WTC11 (cell line): Measurements from ENCODE around the gene ZNF77. TPM values are rescaled to one million over a fixed set of nuclear protein-coding genes. Genes with fewer than 3 reads are reported as not detected.

Source experiments
- ATAC-seq: fragments of 200-7000 bp; cut with Tn5 transposase; 2 replicates; pipeline ENCODE4 v1.10.0; 2021; ENCODE audit warnings: mild to moderate bottlenecking, moderate library complexity
- CTCF ChIA-PET: fragments of 300-600 bp; sonication (Branson Sonifier 250); formaldehyde crosslinking; loops from one replicate; lab custom pipeline; 2021; ENCODE audit warnings: antibody characterized with exemption; lab: Charles Lee
- POLR2A ChIA-PET: fragments of 350-600 bp; sonication (Branson Sonifier 250); formaldehyde crosslinking; loops from one replicate; lab custom pipeline; 2021; ENCODE audit warnings: antibody characterized with exemption; lab: Charles Lee
- DNase-seq: peaks from one replicate; pipeline ENCODE4 v3.0.0; 2021; ENCODE audit warnings: low spot score
- H3K27ac Mint-ChIP-seq: 2 replicates; pipeline ENCODE4 v1.8.0; 2021; ENCODE audit warnings: mixed read lengths
- H3K27me3 Mint-ChIP-seq: 2 replicates; pipeline ENCODE4 v1.8.0; 2021; ENCODE audit warnings: low read depth, mild to moderate bottlenecking, moderate library complexity, mixed read lengths
- H3K36me3 Mint-ChIP-seq: 2 replicates; pipeline ENCODE4 v1.8.0; 2021; ENCODE audit warnings: mixed read lengths
- H3K4me1 Mint-ChIP-seq: 2 replicates; pipeline ENCODE4 v1.8.0; 2022; ENCODE audit warnings: mixed read lengths
- H3K4me3 Mint-ChIP-seq: 2 replicates; pipeline ENCODE4 v1.8.0; 2021; ENCODE audit warnings: mild to moderate bottlenecking, moderate library complexity, mixed read lengths
- H3K9me3 Mint-ChIP-seq: 2 replicates; pipeline ENCODE4 v1.8.0; 2021; ENCODE audit warnings: mixed read lengths
- ATF1 ChIP-seq: sonication (generic); formaldehyde crosslinking; IDR thresholded peaks from 2 replicates; pipeline ENCODE4 v1.8.1; 2023; ENCODE audit warnings: mild to moderate bottlenecking, moderate library complexity, missing genetic modification reagents
- CBFB ChIP-seq: sonication (generic); formaldehyde crosslinking; IDR thresholded peaks from 2 replicates; pipeline ENCODE4 v1.8.1; 2022; ENCODE audit warnings: mild to moderate bottlenecking, low read depth, missing genetic modification reagents
- EMX1 ChIP-seq: fragments of 250-450 bp; sonication (Bioruptor Pico); IDR thresholded peaks from 2 replicates; pipeline ENCODE4 v1.8.0; 2021; ENCODE audit warnings: mild to moderate bottlenecking
- ESRRA ChIP-seq: sonication (generic); formaldehyde crosslinking; IDR thresholded peaks from 2 replicates; pipeline ENCODE4 v1.8.1; 2022; ENCODE audit warnings: mild to moderate bottlenecking, missing genetic modification reagents, borderline replicate concordance
- ETV6 ChIP-seq: sonication (generic); formaldehyde crosslinking; IDR thresholded peaks from 2 replicates; pipeline ENCODE4 v1.8.1; 2022; ENCODE audit warnings: mild to moderate bottlenecking, missing genetic modification reagents
- IRF2 ChIP-seq: sonication (generic); formaldehyde crosslinking; IDR thresholded peaks from 2 replicates; pipeline ENCODE4 v1.8.0; 2022; ENCODE audit warnings: low read depth, missing genetic modification reagents, borderline replicate concordance
- KAT7 ChIP-seq: sonication (generic); formaldehyde crosslinking; IDR thresholded peaks from 2 replicates; pipeline ENCODE4 v1.8.1; 2023; ENCODE audit warnings: missing genetic modification reagents, mild to moderate bottlenecking, borderline replicate concordance
- MYBL2 ChIP-seq: sonication (generic); formaldehyde crosslinking; IDR thresholded peaks from 2 replicates; pipeline ENCODE4 v1.8.1; 2023; ENCODE audit warnings: mild to moderate bottlenecking, moderate library complexity, missing genetic modification reagents
- OVOL2 ChIP-seq: fragments of 250-450 bp; sonication (Bioruptor Pico); IDR thresholded peaks from 2 replicates; pipeline ENCODE4 v1.9.0; 2021; ENCODE audit warnings: mild to moderate bottlenecking, borderline replicate concordance
- PRDM15 ChIP-seq: sonication (generic); formaldehyde crosslinking; IDR thresholded peaks from 2 replicates; pipeline ENCODE4 v1.8.0; 2022; ENCODE audit warnings: missing genetic modification reagents
- PREB ChIP-seq: sonication (generic); formaldehyde crosslinking; IDR thresholded peaks from 2 replicates; pipeline ENCODE4 v1.8.1; 2022; ENCODE audit warnings: mild to moderate bottlenecking, missing genetic modification reagents, moderate library complexity, borderline replicate concordance
- SMAD3 ChIP-seq: sonication (generic); formaldehyde crosslinking; IDR thresholded peaks from 2 replicates; pipeline ENCODE4 v1.8.0; 2022; ENCODE audit warnings: missing genetic modification reagents, mild to moderate bottlenecking, borderline replicate concordance
- SOX15 ChIP-seq: fragments of 250-450 bp; sonication (Bioruptor Pico); IDR thresholded peaks from 2 replicates; pipeline ENCODE4 v1.9.0; 2021; ENCODE audit warnings: mild to moderate bottlenecking
- ZBTB21 ChIP-seq: sonication (generic); formaldehyde crosslinking; IDR thresholded peaks from 2 replicates; pipeline ENCODE4 v1.8.1; 2023; ENCODE audit warnings: mild to moderate bottlenecking, missing genetic modification reagents, borderline replicate concordance
- ZMAT4 ChIP-seq: fragments of 250-450 bp; sonication (Bioruptor Pico); IDR thresholded peaks from 2 replicates; pipeline ENCODE4 v1.9.0; 2021; ENCODE audit warnings: mild to moderate bottlenecking
- ZNF121 ChIP-seq: sonication (generic); formaldehyde crosslinking; IDR thresholded peaks from 2 replicates; pipeline ENCODE4 v1.8.0; 2023; ENCODE audit warnings: missing genetic modification reagents
- ZNF138 ChIP-seq: sonication (generic); formaldehyde crosslinking; conservative IDR thresholded peaks from 2 replicates; pipeline ENCODE4 v1.8.1; 2022; ENCODE audit warnings: mild to moderate bottlenecking, moderate library complexity, missing genetic modification reagents
- ZNF512 ChIP-seq: sonication (generic); formaldehyde crosslinking; IDR thresholded peaks from 2 replicates; pipeline ENCODE4 v1.8.1; 2022; ENCODE audit warnings: missing genetic modification reagents, borderline replicate concordance
- total RNA-seq: library from RNA; stranded (reverse); gene quantifications from 3 replicates; pipeline ENCODE4 v1.2.3, GENCODE V29; 2021
- TF ChIP-seq, protein P1 (sequence below): sonication (generic); formaldehyde crosslinking; IDR thresholded peaks from 2 replicates; pipeline ENCODE4 v1.8.0; 2022; ENCODE audit warnings: mild to moderate bottlenecking, missing genetic modification reagents
- TF ChIP-seq, protein P2 (sequence below): fragments of 250-450 bp; sonication (Bioruptor Pico); IDR thresholded peaks from 2 replicates; pipeline ENCODE4 v1.8.0; 2021; ENCODE audit warnings: mild to moderate bottlenecking

Gene ZNF77
- total RNA-seq, 1 experiment from 2014 or later: 4.7 TPM

- H3K27me3 Mint-ChIP-seq: peaks cover 4% of the 10 kb centered on the region; the same call in 1 of the 2 replicates
- peaks cover 14% of the 10 kb centered on the region for H3K4me1 Mint-ChIP-seq
- POLR2A ChIA-PET: no interaction called here
- CTCF ChIA-PET: interaction anchor here (1.0 to 2.1 kb wide), 2 partner anchors 24 to 39 kb away, joined by 3 to 9 read pairs; no protein-coding TSS in a partner anchor
- peaks cover 10% of the 10 kb centered on the region for H3K36me3 Mint-ChIP-seq
- no peak overlapping the region for H3K27ac Mint-ChIP-seq
- no peak overlapping the region for H3K4me3 Mint-ChIP-seq
- peaks cover 9% of the 10 kb centered on the region for H3K9me3 Mint-ChIP-seq
- no peak for DNase-seq
- no peak for TF ChIP-seq EMX1 (CRISPR knock-in tag)
- TF ChIP-seq ZNF138 (CRISPR knock-in tag): no peak
- no peak for TF ChIP-seq MYBL2
- TF ChIP-seq SOX15: no peak
- TF ChIP-seq, protein P1, sequence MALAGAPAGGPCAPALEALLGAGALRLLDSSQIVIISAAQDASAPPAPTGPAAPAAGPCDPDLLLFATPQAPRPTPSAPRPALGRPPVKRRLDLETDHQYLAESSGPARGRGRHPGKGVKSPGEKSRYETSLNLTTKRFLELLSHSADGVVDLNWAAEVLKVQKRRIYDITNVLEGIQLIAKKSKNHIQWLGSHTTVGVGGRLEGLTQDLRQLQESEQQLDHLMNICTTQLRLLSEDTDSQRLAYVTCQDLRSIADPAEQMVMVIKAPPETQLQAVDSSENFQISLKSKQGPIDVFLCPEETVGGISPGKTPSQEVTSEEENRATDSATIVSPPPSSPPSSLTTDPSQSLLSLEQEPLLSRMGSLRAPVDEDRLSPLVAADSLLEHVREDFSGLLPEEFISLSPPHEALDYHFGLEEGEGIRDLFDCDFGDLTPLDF (CRISPR knock-in tag): no peak
- no peak for TF ChIP-seq ZBTB21 (CRISPR knock-in tag)
- TF ChIP-seq PREB: no peak
- no peak for TF ChIP-seq OVOL2 (CRISPR knock-in tag)
- TF ChIP-seq ESRRA: no peak
- TF ChIP-seq IRF2: no peak
- TF ChIP-seq ATF1 (CRISPR knock-in tag): no peak
- no peak for TF ChIP-seq ZNF121 (CRISPR knock-in tag)
- TF ChIP-seq SMAD3 (CRISPR knock-in tag): no peak
- no peak for TF ChIP-seq KAT7 (CRISPR knock-in tag)
- TF ChIP-seq PRDM15: no peak
- TF ChIP-seq ZMAT4 (CRISPR knock-in tag): no peak
- TF ChIP-seq, protein P2, sequence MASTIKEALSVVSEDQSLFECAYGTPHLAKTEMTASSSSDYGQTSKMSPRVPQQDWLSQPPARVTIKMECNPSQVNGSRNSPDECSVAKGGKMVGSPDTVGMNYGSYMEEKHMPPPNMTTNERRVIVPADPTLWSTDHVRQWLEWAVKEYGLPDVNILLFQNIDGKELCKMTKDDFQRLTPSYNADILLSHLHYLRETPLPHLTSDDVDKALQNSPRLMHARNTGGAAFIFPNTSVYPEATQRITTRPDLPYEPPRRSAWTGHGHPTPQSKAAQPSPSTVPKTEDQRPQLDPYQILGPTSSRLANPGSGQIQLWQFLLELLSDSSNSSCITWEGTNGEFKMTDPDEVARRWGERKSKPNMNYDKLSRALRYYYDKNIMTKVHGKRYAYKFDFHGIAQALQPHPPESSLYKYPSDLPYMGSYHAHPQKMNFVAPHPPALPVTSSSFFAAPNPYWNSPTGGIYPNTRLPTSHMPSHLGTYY: no peak
- no peak for TF ChIP-seq ETV6 (CRISPR knock-in tag)
- no peak for TF ChIP-seq ZNF512
- no peak for TF ChIP-seq CBFB (CRISPR knock-in tag)
- ATAC-seq: no peak
Observed at GRCh38 chr19:2926341-2927031, 18.3 kb downstream of the ZNF77 start.
